Liver (tissue), 9 donors: ENCODE data around the gene OSBP2. TPM values are rescaled to one million over a fixed set of nuclear protein-coding genes. Genes with fewer than 3 reads are reported as not detected.

Experiments
- DNase-seq: peaks from one replicate; pipeline ENCODE4 v3.0.0-alpha.2; 2017; ENCODE audit warnings: low spot score
- H3K27ac ChIP-seq, 2 donors: one replicate each; pipeline ENCODE4 v1.7.0; 2013; ENCODE audit warnings: inconsistent platforms in 2 of 2, low read length in 2 of 2, control low read depth in 1 of 2, low read depth in 1 of 2, mild to moderate bottlenecking in 1 of 2
- H3K27me3 ChIP-seq, 4 donors: one replicate each; pipeline versions ENCODE4 v1.6.1 to v1.7.0; 2013; ENCODE audit warnings: low read length in 3 of 4, inconsistent platforms in 1 of 4, mild to moderate bottlenecking in 1 of 4, moderate library complexity in 1 of 4; ENCODE audit not compliant: control insufficient read depth in 4 of 4, insufficient read depth in 4 of 4
- H3K36me3 ChIP-seq, 4 donors: one replicate each; pipeline versions ENCODE4 v1.6.1 to v1.7.0; 2013; ENCODE audit warnings: low read length in 3 of 4, mild to moderate bottlenecking in 3 of 4, low read depth in 1 of 4, moderate library complexity in 1 of 4; ENCODE audit not compliant: control insufficient read depth in 4 of 4, insufficient read depth in 3 of 4
- H3K4me1 ChIP-seq, 4 donors: one replicate each; pipeline versions ENCODE4 v1.6.1 to v1.7.0; 2013; ENCODE audit warnings: low read length in 3 of 4, mild to moderate bottlenecking in 3 of 4, moderate library complexity in 1 of 4; ENCODE audit not compliant: control insufficient read depth in 4 of 4, insufficient read depth in 4 of 4
- H3K4me3 ChIP-seq, 3 donors: one replicate each; pipeline versions ENCODE4 v1.6.1 to v1.7.0; 2013; ENCODE audit warnings: low read length in 3 of 3, control low read depth in 1 of 3, low read depth in 1 of 3, mild to moderate bottlenecking in 1 of 3
- H3K9ac ChIP-seq, 2 donors: one replicate each; pipeline ENCODE4 v1.7.0; 2013; ENCODE audit warnings: low read length in 2 of 2, mild to moderate bottlenecking in 2 of 2, moderate library complexity in 2 of 2, control low read depth in 1 of 2, low read depth in 1 of 2
- H3K9me3 ChIP-seq, 4 donors: one replicate each; pipeline versions ENCODE4 v1.6.1 to v1.7.0; 2013; ENCODE audit warnings: low read length in 3 of 4; ENCODE audit not compliant: control insufficient read depth in 4 of 4
- ATF3 ChIP-seq: IDR thresholded peaks from 2 replicates; pipeline ENCODE4 v1.6.1; 2016; ENCODE audit warnings: antibody characterized with exemption
- CTCF ChIP-seq: fragments of 150-350 bp; IDR thresholded peaks from 2 replicates; pipeline ENCODE4 v1.5.1; 2017; ENCODE audit warnings: improper control_type of control experiment, low read depth, low read length; ENCODE audit not compliant: missing input control
- EGR1 ChIP-seq, 2 donors: IDR thresholded peaks; 2 replicates each; pipeline ENCODE4 v1.6.1; 2016 to 2018; ENCODE audit warnings: antibody characterized with exemption in 2 of 2, low read depth in 2 of 2
- FOXA1 ChIP-seq: IDR thresholded peaks from 2 replicates; pipeline ENCODE4 v1.6.1; 2016; ENCODE audit warnings: antibody characterized with exemption
- GABPA ChIP-seq, 2 donors: IDR thresholded peaks in 1 of 2; conservative IDR thresholded peaks in 1 of 2; 2 replicates each; pipeline ENCODE4 v1.6.1; 2016; ENCODE audit warnings: antibody characterized with exemption in 2 of 2, mild to moderate bottlenecking in 1 of 2, moderate library complexity in 1 of 2
- HNF4A ChIP-seq, 2 donors: conservative IDR thresholded peaks; 2 replicates each; pipeline ENCODE4 v1.6.1; 2016; ENCODE audit warnings: antibody characterized with exemption in 2 of 2, mild to moderate bottlenecking in 2 of 2
- HNF4G ChIP-seq: IDR thresholded peaks from 2 replicates; pipeline ENCODE4 v1.6.1; 2016; ENCODE audit warnings: antibody characterized with exemption
- JUND ChIP-seq, 2 donors: IDR thresholded peaks; 2 replicates each; pipeline ENCODE4 v1.6.1; 2016; ENCODE audit warnings: antibody characterized with exemption in 2 of 2
- NR2F2 ChIP-seq: IDR thresholded peaks from 2 replicates; pipeline ENCODE4 v1.6.1; 2016; ENCODE audit warnings: antibody characterized with exemption
- RAD21 ChIP-seq, 2 donors: IDR thresholded peaks; 2 replicates each; pipeline ENCODE4 v1.6.1; 2016; ENCODE audit warnings: antibody characterized with exemption in 2 of 2, mild to moderate bottlenecking in 2 of 2
- RXRA ChIP-seq, 2 donors: IDR thresholded peaks; 2 replicates each; pipeline ENCODE4 v1.6.1; 2017 to 2018; ENCODE audit warnings: antibody characterized with exemption in 2 of 2, mild to moderate bottlenecking in 1 of 2
- SP1 ChIP-seq: IDR thresholded peaks from 2 replicates; pipeline ENCODE4 v1.6.1; 2018; ENCODE audit warnings: antibody characterized with exemption, mild to moderate bottlenecking
- TAF1 ChIP-seq: conservative IDR thresholded peaks from 2 replicates; pipeline ENCODE4 v1.6.1; 2016; ENCODE audit warnings: antibody characterized with exemption, mild to moderate bottlenecking
- YY1 ChIP-seq: IDR thresholded peaks from 2 replicates; pipeline ENCODE4 v1.6.1; 2016; ENCODE audit warnings: antibody characterized with exemption, mild to moderate bottlenecking
- WGBS: extraction: QIAGEN DNeasy Blood & Tissue Kit; methylation state at CpG from one replicate; pipeline ENCODE4 v1.1.7; 2013; 5-methylcytosine and 5-hydroxymethylcytosine counted together
- polyA plus RNA-seq, 2 donors: library from polyadenylated mRNA; stranded (reverse) in 1 of 2; unstranded in 1 of 2; fragments of 200-250 nt in 1 of 2; fragments of >200 nt in 1 of 2; fragmentation: Nextera tagmentation in 1 of 2; extraction: Ambion mirVana in 1 of 2; gene quantifications; one replicate each; pipeline versions ENCODE4 v1.2.1 to v1.2.3, GENCODE V29; 2013 to 2015
- total RNA-seq, 2 donors: library from RNA; depleted of rRNA; stranded (reverse); fragments of >200 nt; gene quantifications; one replicate each; pipeline ENCODE4 v1.2.3, GENCODE V29; 2014
- TF ChIP-seq, protein P1 (sequence below): IDR thresholded peaks from 2 replicates; pipeline ENCODE4 v1.6.1; 2016; ENCODE audit warnings: antibody characterized with exemption, mild to moderate bottlenecking
- TF ChIP-seq, protein P2 (sequence below): IDR thresholded peaks from 2 replicates; pipeline ENCODE4 v1.6.1; 2016; ENCODE audit warnings: antibody characterized with exemption
- donor health status: healthy.
- donor health status: healthy.
- donor health status: healthy.
- donor health status: healthy.
- donor health status: healthy.

The OSBP2 gene
- total and polyA plus RNA-seq, 4 donors = 0.43 to 192 (median 0.86) TPM

DNA sequence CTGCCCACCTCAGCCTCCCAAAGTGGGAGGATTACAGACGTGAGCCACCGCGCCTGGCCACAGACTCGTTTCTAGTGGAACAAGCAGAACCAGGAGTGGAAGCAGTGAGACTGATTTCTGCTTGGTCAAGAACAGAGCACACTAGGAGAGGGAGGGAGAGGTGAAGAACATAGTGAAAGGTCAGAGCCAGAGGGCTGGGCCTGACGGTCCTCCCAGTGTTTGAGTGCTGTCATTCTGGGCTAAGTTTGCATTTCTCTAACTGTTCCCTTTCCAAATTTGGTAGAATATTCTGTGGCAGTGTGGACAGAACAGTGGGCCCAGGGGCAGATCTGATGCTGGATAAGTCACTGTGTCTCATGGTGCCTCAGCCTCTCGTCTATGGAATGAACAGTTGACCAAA is 55.2 kb downstream of the OSBP2 start:
- no peaks in the 10 kb centered on the region for H3K4me1 ChIP-seq
- no peak overlapping the region for H3K9ac ChIP-seq
- H3K36me3 ChIP-seq = no peaks in the 10 kb centered on the region
- TF ChIP-seq, protein P1, sequence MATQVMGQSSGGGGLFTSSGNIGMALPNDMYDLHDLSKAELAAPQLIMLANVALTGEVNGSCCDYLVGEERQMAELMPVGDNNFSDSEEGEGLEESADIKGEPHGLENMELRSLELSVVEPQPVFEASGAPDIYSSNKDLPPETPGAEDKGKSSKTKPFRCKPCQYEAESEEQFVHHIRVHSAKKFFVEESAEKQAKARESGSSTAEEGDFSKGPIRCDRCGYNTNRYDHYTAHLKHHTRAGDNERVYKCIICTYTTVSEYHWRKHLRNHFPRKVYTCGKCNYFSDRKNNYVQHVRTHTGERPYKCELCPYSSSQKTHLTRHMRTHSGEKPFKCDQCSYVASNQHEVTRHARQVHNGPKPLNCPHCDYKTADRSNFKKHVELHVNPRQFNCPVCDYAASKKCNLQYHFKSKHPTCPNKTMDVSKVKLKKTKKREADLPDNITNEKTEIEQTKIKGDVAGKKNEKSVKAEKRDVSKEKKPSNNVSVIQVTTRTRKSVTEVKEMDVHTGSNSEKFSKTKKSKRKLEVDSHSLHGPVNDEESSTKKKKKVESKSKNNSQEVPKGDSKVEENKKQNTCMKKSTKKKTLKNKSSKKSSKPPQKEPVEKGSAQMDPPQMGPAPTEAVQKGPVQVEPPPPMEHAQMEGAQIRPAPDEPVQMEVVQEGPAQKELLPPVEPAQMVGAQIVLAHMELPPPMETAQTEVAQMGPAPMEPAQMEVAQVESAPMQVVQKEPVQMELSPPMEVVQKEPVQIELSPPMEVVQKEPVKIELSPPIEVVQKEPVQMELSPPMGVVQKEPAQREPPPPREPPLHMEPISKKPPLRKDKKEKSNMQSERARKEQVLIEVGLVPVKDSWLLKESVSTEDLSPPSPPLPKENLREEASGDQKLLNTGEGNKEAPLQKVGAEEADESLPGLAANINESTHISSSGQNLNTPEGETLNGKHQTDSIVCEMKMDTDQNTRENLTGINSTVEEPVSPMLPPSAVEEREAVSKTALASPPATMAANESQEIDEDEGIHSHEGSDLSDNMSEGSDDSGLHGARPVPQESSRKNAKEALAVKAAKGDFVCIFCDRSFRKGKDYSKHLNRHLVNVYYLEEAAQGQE = no peak
- TF ChIP-seq RAD21 (IDR thresholded peaks at IDR 0.05) (no peak), FOXA1 (no peak), RXRA (IDR thresholded peaks at IDR 0.05) (no peak), NR2F2 (no peak), YY1 (no peak), HNF4A (conservative IDR thresholded peaks at IDR 0.05) (no peak), CTCF (no peak), HNF4G (no peak), ATF3 (no peak), JUND (IDR thresholded peaks at IDR 0.05) (no peak), TAF1 (no peak), SP1 (no peak), EGR1 (IDR thresholded peaks at IDR 0.05; ENCODE audit: low read depth in 2 of 2) (no peak), GABPA (IDR thresholded peaks at IDR 0.05 in 1 of 2, conservative IDR thresholded peaks at IDR 0.05 in 1 of 2) (no peak)
- TF ChIP-seq, protein P2, sequence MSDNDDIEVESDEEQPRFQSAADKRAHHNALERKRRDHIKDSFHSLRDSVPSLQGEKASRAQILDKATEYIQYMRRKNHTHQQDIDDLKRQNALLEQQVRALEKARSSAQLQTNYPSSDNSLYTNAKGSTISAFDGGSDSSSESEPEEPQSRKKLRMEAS = no peak
- no peaks in the 10 kb centered on the region for H3K27me3 ChIP-seq
- H3K9me3 ChIP-seq = no peaks in the 10 kb centered on the region
- no peak for DNase-seq
- no peak overlapping the region for H3K27ac ChIP-seq
- H3K4me3 ChIP-seq = no peak overlapping the region
- WGBS = 87% methylated on average over 6 of the region's 6 CpGs

- Histone ChIP-seq H3K9me3 (no peaks in the 10 kb centered on the region), H3K27ac (no peak overlapping the region), H3K27me3 (no peaks in the 10 kb centered on the region), H3K4me1 (no peaks in the 10 kb centered on the region), H3K9ac (no peak overlapping the region), H3K4me3 (no peak overlapping the region), H3K36me3 (no peaks in the 10 kb centered on the region)
- DNase-seq = no peak
- WGBS = 91% methylated on average over 10 of the region's 10 CpGs
- TF ChIP-seq ATF3 (no peak), CTCF (no peak)
Measured at GRCh38 chr22:30751529-30751928, 56.9 kb downstream of the OSBP2 start.
